Body of pancreas (tissue), 4 donors: ENCODE measurements around the gene ESCO1.

ENCODE experiments used
- POLR2A ChIP-seq, 3 donors: fragments of 450-650 bp; IDR thresholded peaks; one replicate each; pipeline ENCODE4 v1.6.1; 2016; ENCODE audit warnings: antibody characterized with exemption in 3 of 3, mild to moderate bottlenecking in 2 of 3
- TF ChIP-seq, protein P1 (sequence below), 7 experiments: fragments of 450-650 bp in 4 of 7; fragments of 200-600 bp in 3 of 7; sonication (generic) in 3 of 7; IDR thresholded peaks; one replicate each; pipeline ENCODE4 v1.5.1; 2016 to 2019; ENCODE audit warnings: antibody characterized with exemption in 7 of 7

DNA sequence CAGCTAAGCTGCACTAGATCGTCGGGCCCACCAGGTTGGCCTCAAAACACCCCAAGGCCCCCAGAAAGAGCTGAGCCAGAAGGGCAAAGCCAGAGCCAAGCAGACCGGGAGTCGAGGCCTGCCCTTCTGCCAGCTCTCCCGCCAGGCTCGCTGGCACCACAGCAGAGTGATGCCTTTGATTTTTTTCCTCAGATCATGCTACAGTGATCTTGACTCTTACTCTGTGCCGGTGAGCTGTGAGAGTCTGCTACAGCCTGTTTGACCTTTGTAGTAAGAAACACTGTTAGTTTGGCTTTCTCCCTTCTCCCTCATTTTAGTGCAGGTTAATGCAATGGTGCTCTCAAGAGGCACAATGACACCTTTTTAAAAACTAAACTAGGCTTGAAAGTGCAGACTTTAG is 97.8 kb downstream of the ESCO1 start:
- no peak for TF ChIP-seq POLR2A (IDR thresholded peaks at IDR 0.05)
- TF ChIP-seq, protein P1, sequence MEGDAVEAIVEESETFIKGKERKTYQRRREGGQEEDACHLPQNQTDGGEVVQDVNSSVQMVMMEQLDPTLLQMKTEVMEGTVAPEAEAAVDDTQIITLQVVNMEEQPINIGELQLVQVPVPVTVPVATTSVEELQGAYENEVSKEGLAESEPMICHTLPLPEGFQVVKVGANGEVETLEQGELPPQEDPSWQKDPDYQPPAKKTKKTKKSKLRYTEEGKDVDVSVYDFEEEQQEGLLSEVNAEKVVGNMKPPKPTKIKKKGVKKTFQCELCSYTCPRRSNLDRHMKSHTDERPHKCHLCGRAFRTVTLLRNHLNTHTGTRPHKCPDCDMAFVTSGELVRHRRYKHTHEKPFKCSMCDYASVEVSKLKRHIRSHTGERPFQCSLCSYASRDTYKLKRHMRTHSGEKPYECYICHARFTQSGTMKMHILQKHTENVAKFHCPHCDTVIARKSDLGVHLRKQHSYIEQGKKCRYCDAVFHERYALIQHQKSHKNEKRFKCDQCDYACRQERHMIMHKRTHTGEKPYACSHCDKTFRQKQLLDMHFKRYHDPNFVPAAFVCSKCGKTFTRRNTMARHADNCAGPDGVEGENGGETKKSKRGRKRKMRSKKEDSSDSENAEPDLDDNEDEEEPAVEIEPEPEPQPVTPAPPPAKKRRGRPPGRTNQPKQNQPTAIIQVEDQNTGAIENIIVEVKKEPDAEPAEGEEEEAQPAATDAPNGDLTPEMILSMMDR (IDR thresholded peaks at IDR 0.05) = no peak
